GM18861 (cell line): Measurements from ENCODE around the gene SSUH2.
A peak's percentile ranks its signal among the peaks of the same experiment; 100 is the strongest.
"Not testable (repeated sequence)": the region's sequence is repeated elsewhere in the genome, so short reads cannot be mapped to it uniquely, and the experiment has no call there.

Experiments used
- ATAC-seq: cut with Tn5 transposase; IDR thresholded peaks from one replicate; pipeline ENCODE4 v1.9.1; 2021; ENCODE audit not compliant: unreplicated experiment

SSUH2 gene

DNA sequence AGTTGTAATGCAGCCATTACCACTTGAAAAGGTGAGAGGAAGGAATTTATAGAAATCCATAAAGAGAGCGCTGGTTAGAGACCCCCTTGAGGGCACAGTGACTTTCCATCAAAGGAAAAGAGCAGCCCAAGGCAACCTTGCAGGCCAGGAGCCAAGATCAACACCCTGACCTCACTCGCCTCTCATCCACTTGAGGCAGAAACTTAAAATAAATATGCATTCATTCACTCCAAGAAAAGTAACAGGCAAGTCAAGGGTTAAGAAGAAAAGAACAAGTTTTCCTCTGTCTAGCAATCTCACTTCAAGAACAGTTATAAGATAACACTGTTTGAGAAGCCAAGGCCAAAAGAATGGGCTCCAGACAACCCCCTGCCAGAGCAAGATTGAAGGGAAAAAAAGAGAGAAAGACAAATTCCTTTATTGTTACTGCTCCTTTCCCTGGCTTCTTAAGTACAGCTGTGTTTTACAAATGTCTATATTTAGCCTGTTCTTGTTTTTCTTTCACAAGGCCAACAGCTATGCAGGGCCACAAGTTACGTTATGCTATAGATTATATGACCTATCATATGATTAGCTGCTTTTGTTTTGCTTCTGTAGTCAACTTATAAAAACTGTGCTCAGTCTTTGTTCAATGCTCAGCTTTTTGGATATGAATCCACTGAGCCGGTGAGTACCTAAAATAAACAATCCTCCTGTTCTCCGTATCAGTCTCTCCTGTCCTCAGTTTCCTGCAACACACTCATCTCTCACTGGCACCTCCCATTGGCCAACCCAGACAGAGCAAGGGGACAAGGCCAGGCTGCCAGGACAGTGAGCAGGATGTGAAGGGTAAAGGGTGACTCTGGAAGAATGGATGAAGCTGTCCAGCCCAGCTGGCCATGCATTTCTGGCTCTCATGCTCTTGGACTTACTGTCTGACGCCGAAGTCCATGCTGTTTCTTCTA lies 15.8 kb upstream of the SSUH2 start:
- no peak for ATAC-seq

DNA sequence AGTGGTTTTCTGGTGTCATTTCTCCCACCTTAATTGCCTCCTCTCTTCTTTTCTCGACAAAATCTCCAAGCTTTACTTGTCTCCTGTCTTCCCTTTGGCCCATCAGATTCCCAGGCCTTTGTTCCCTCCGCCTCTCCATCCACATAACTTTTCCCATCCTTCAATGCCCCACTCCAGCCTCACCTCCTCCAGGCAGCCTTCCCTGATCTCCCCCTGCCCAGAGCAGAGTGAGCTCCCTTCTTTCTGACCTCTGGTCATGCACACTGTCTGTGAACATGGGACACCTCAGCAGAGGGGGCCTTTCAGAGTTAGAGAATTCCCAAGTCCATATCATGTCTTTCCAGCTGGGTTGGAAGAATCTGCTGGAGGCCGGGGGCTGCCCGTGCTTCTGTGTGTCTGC lies 14.6 kb upstream of the SSUH2 start:
- ATAC-seq, result no peak

DNA sequence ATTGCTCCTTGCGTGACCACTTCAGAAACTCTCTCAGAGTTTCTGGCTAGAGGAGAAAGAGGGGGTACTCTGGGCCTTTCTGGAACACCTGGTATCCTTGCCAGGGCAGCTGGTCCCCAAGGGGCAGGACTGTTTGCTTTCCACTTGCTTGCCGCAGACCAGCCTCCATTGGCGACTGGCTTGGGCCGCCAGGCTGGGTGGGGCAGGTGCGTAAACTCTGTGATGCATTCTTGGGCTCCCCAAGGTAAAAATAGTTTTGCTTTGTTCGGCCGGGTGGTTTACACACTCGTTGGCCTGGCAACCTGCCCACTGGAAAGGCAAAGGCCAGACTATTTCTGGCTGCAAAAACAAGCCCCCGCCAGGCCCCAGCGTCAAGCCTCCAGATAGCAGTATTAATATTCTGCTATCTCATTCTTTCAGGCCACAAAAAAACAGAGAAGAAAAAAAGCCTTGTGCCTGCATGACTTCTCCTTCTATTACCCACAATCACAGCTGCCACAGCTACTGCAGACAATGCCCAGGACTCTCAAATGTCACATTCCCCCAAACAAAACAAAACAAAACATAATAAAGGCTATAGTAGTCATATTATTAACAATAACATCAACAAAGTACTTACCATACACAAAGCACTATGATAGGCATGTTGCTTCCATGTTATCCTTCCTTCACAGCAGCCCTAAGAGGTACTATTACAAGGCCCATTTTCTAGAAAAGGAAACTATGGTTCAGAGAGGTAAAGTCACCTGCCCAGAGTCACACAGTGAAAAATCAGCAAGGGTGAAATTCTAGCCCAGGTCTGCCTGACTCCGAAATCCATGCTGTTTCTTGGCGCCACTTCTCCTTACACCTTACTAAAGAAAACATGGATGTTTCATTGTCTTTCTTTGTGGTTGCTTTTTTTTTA lies 14.0 kb upstream of the SSUH2 start:
- peak; percentile 83 for ATAC-seq

- peak; percentile 36 for ATAC-seq
Measured at GRCh38 chr3:8657804-8658305, 13.3 kb upstream of the SSUH2 start.

DNA sequence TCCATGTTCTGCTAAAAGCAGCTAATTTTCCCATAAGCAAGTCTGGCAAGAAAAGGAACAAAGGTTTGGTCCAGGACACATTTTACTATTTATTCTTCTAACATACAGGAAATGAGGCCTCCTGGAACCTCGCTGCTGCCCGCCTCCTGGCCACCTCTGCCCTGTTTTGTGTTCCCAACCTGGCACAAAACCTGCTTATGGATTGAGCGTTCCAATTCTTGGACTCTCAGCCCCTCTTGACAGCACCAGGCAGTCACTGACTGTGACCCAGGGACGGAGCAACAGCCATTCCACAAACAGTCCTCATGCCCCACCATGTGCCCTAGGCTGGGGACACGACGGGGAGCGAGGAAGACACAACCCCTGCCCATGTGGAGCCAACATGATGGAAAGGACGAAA lies 11.6 kb upstream of the SSUH2 start:
- no peak for ATAC-seq

- no peak for ATAC-seq
Measured at GRCh38 chr3:8655387-8655835, 10.8 kb upstream of the SSUH2 start.

- ATAC-seq, result not testable (repeated sequence)
Measured at GRCh38 chr3:8654572-8655329, 10.2 kb upstream of the SSUH2 start.

- no peak for ATAC-seq
Measured at GRCh38 chr3:8653800-8654408, 9.3 kb upstream of the SSUH2 start.

- ATAC-seq, result no peak
Measured at GRCh38 chr3:8652324-8652987, 7.9 kb upstream of the SSUH2 start.

- ATAC-seq, result no peak
Measured at GRCh38 chr3:8651418-8652323, 7.1 kb upstream of the SSUH2 start.

GRCh38 chr3:8650583-8651416 lies 6.2 kb upstream of the SSUH2 start:
- no peak for ATAC-seq

GRCh38 chr3:8649757-8650156 lies 5.2 kb upstream of the SSUH2 start:
- no peak for ATAC-seq

- ATAC-seq, result no peak
Measured at GRCh38 chr3:8648909-8649741, 4.5 kb upstream of the SSUH2 start.

- ATAC-seq, result no peak
Measured at GRCh38 chr3:8647137-8647985, 2.8 kb upstream of the SSUH2 start.

DNA sequence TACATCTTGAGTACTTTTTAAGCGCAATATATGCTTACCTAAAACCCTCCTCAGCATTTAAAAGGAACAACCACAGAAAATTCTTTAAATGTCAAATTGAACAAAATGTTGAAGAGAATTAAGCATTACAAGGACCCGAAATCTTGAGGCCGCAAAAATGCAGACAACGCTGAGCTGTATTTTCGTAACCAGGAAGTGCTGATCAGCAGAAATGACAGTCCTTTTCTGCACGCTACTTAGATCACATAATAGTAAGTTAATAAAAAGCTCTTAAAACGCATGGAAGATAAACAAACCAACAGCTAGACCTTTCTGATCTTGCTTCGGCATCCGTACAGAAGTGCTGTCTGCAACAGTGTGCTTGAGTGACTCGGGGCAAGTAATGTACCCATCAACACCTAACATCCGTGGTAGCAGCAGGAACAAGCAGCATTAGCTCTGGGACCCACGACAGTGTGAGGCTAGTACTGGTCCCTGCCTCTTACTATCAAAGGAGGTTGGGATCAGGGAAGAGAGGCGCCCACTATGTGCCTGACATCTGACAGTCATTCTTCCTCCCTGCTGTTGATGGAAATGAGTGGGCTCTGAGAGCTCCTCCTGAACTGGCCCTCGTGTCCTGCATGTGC lies 1.8 kb upstream of the SSUH2 start:
- no peak for ATAC-seq

- no peak for ATAC-seq
Measured at GRCh38 chr3:8645712-8646111, 1.1 kb upstream of the SSUH2 start.
